Measurements from ENCODE around the gene TNPO3.

DNA sequence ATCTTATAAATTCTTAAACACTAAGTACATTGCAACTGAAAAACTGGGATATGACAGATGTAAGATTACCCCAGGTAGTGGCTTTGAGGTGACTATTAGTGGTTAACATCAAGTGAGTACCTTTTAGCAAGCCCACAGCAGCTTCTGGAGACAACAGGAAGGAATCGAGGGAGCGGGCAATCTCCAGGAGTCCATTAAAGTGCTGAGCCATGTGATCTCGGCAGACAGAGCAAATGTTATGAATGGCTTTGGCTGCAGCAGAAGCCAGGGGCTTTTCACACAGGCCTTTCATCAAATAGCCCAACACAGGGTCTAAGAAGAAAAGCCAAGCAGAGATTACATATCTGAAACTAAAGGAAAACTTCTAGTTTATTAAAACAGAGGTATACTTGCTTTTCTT, 68.3 kb downstream of the TNPO3 start:
- TF ChIP-seq, protein P1, sequence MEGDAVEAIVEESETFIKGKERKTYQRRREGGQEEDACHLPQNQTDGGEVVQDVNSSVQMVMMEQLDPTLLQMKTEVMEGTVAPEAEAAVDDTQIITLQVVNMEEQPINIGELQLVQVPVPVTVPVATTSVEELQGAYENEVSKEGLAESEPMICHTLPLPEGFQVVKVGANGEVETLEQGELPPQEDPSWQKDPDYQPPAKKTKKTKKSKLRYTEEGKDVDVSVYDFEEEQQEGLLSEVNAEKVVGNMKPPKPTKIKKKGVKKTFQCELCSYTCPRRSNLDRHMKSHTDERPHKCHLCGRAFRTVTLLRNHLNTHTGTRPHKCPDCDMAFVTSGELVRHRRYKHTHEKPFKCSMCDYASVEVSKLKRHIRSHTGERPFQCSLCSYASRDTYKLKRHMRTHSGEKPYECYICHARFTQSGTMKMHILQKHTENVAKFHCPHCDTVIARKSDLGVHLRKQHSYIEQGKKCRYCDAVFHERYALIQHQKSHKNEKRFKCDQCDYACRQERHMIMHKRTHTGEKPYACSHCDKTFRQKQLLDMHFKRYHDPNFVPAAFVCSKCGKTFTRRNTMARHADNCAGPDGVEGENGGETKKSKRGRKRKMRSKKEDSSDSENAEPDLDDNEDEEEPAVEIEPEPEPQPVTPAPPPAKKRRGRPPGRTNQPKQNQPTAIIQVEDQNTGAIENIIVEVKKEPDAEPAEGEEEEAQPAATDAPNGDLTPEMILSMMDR (IDR thresholded peaks at IDR 0.05): no peak
- no peak for TF ChIP-seq POLR2A (IDR thresholded peaks at IDR 0.05)

All from adrenal gland (tissue), 5 donors.